Measurements from ENCODE around the gene RAD21L1.

The RAD21L1 gene

GRCh38 chr20:1304710-1305515 lies 79.1 kb downstream of the RAD21L1 start:
- no peak for DNase-seq (ENCODE audit: low spot score)
- no peak overlapping the region for H3K27ac ChIP-seq
- ChIA-PET POLR2A (ENCODE audit: low non-redundant PET) (no interaction called here), CTCF (interaction anchor here (0.7 kb wide), 1 partner anchor 7 kb away, joined by 3 read pairs; no protein-coding TSS in a partner anchor)
- no peak for TF ChIP-seq CTCF (conservative IDR thresholded peaks at IDR 0.05; ENCODE audit: low read depth)

Measured in RWPE1 (cell line).